Mesendoderm (in vitro differentiated cells): ENCODE results near the gene LITAF.

ENCODE experiments used
- DNase-seq: peaks from one replicate; pipeline ENCODE4 v3.0.0; 2013
- H2AK5ac ChIP-seq: 2 replicates; pipeline ENCODE4 v1.6.1; 2013; ENCODE audit warnings: low read length, inconsistent platforms
- H2BK120ac ChIP-seq: 2 replicates; pipeline ENCODE4 v1.6.1; 2013; ENCODE audit warnings: low read depth, mild to moderate bottlenecking, low read length, moderate library complexity, mixed read lengths
- H2BK15ac ChIP-seq: replicated peaks from 2 replicates; pipeline ENCODE4 v1.6.1; 2013; ENCODE audit warnings: low read depth, mild to moderate bottlenecking, moderate library complexity
- H2BK5ac ChIP-seq: 2 replicates; pipeline ENCODE4 v1.6.1; 2013; ENCODE audit warnings: low read length, inconsistent platforms
- H3K18ac ChIP-seq: 2 replicates; pipeline ENCODE4 v1.6.1; 2013; ENCODE audit warnings: mild to moderate bottlenecking, low read length, mixed read lengths
- H3K23ac ChIP-seq: one replicate; pipeline ENCODE4 v1.6.1; 2013; ENCODE audit warnings: low read length
- H3K27ac ChIP-seq: 2 replicates; pipeline ENCODE4 v1.5.1; 2013; ENCODE audit warnings: low read depth, mild to moderate bottlenecking, inconsistent platforms, low read length, moderate library complexity
- H3K27me3 ChIP-seq: 2 replicates; pipeline ENCODE4 v1.6.1; 2013; ENCODE audit warnings: low read length, control low read depth, mild to moderate bottlenecking, inconsistent platforms; ENCODE audit not compliant: insufficient read depth, poor library complexity
- H3K36me3 ChIP-seq: 2 replicates; pipeline ENCODE4 v1.6.1; 2013; ENCODE audit warnings: low read length, inconsistent platforms; ENCODE audit not compliant: control insufficient read depth, insufficient read depth
- H3K4ac ChIP-seq: one replicate; pipeline ENCODE4 v1.6.1; 2013; ENCODE audit warnings: low read depth, mild to moderate bottlenecking, low read length, moderate library complexity
- H3K4me1 ChIP-seq: 2 replicates; pipeline ENCODE4 v1.6.1; 2013; ENCODE audit warnings: low read depth, low read length, inconsistent platforms; ENCODE audit not compliant: control insufficient read depth
- H3K4me2 ChIP-seq: 2 replicates; pipeline ENCODE4 v1.6.1; 2013; ENCODE audit warnings: low read length
- H3K4me3 ChIP-seq: 2 replicates; pipeline ENCODE4 v1.5.1; 2013; ENCODE audit warnings: mild to moderate bottlenecking, low read length
- H3K56ac ChIP-seq: one replicate; pipeline ENCODE4 v1.6.1; 2013; ENCODE audit warnings: low read length
- H3K79me1 ChIP-seq: 2 replicates; pipeline ENCODE4 v1.6.1; 2013; ENCODE audit warnings: low read length, inconsistent platforms
- H3K79me2 ChIP-seq: 2 replicates; pipeline ENCODE4 v1.6.1; 2013; ENCODE audit warnings: mild to moderate bottlenecking, low read length; ENCODE audit not compliant: control insufficient read depth, insufficient read depth
- H3K9ac ChIP-seq: 2 replicates; pipeline ENCODE4 v1.6.1; 2013; ENCODE audit warnings: low read length, inconsistent platforms
- H4K5ac ChIP-seq: one replicate; pipeline ENCODE4 v1.6.1; 2013; ENCODE audit warnings: low read length
- H4K8ac ChIP-seq: one replicate; pipeline ENCODE4 v1.6.1; 2013; ENCODE audit warnings: low read depth, mild to moderate bottlenecking, control low read depth, low read length, moderate library complexity
- WGBS: extraction: QIAGEN DNeasy Blood & Tissue Kit; methylation state at CpG from one replicate; pipeline ENCODE4 v1.1.7; 2013; ENCODE audit warnings: low lambda C conversion rate, missing lambda C conversion rate; ENCODE audit not compliant: insufficient coverage; ENCODE audit errors: extremely low coverage; 5-methylcytosine and 5-hydroxymethylcytosine counted together

LITAF gene

GRCh38 chr16:11586378-11586855 is 302 bp downstream of the LITAF start:
- H3K9ac ChIP-seq, result peak overlapping the region; percentile 74
- no peak overlapping the region for H4K5ac ChIP-seq
- peaks cover 9% of the 10 kb centered on the region for H3K79me1 ChIP-seq
- H3K18ac ChIP-seq, result peak overlapping the region; percentile 31
- H3K79me2 ChIP-seq, result peaks cover 7% of the 10 kb centered on the region
- peak overlapping the region; percentile 84 for H3K4ac ChIP-seq
- no peaks in the 10 kb centered on the region for H3K27me3 ChIP-seq
- H2BK5ac ChIP-seq, result no peak overlapping the region
- peak overlapping the region; percentile 49 for H3K4me2 ChIP-seq
- no peak overlapping the region for H2AK5ac ChIP-seq
- WGBS, result no CpG with 5 or more reads among the region's 48 CpGs
- peak overlapping the region; percentile 94 for H3K56ac ChIP-seq
- H3K4me1 ChIP-seq, result peaks cover 7% of the 10 kb centered on the region
- peak overlapping the region; percentile 6 for H2BK120ac ChIP-seq
- DNase-seq, result no peak
- peak overlapping the region; percentile 31 for H3K27ac ChIP-seq
- H2BK15ac ChIP-seq, result no peak overlapping the region
- no peaks in the 10 kb centered on the region for H3K36me3 ChIP-seq
- peak overlapping the region; percentile 16 for H4K8ac ChIP-seq
- H3K23ac ChIP-seq, result no peak overlapping the region
- H3K4me3 ChIP-seq, result peak overlapping the region; percentile 33

GRCh38 chr16:11585460-11586377 is 1.0 kb downstream of the LITAF start:
- Histone ChIP-seq H2BK5ac (no peak overlapping the region), H3K23ac (peak overlapping the region; percentile 73), H4K5ac (no peak overlapping the region), H3K79me2 (peaks cover 9% of the 10 kb centered on the region), H4K8ac (no peak overlapping the region), H3K27me3 (no peaks in the 10 kb centered on the region), H3K9ac (peak overlapping the region; percentile 74), H3K4ac (no peak overlapping the region), H2BK15ac (no peak overlapping the region), H2AK5ac (peak overlapping the region; percentile 33), H3K4me1 (peaks cover 7% of the 10 kb centered on the region), H3K27ac (no peak overlapping the region), H3K56ac (peak overlapping the region; percentile 94), H3K18ac (peak overlapping the region; percentile 31), H3K79me1 (peaks cover 10% of the 10 kb centered on the region), H3K4me3 (peak overlapping the region; percentile 33), H3K36me3 (no peaks in the 10 kb centered on the region), H3K4me2 (peak overlapping the region; percentile 49), H2BK120ac (no peak overlapping the region)
- peak; percentile 39 for DNase-seq
- no CpG with 5 or more reads among the region's 29 CpGs for WGBS

- peaks cover 7% of the 10 kb centered on the region for H3K4me1 ChIP-seq
- no peak overlapping the region for H3K56ac ChIP-seq
- no peak overlapping the region for H3K27ac ChIP-seq
- H3K18ac ChIP-seq, result no peak overlapping the region
- no peaks in the 10 kb centered on the region for H3K27me3 ChIP-seq
- no peak overlapping the region for H2BK120ac ChIP-seq
- no peak overlapping the region for H2AK5ac ChIP-seq
- no peak overlapping the region for H4K5ac ChIP-seq
- H3K4me2 ChIP-seq, result no peak overlapping the region
- no peak overlapping the region for H3K4ac ChIP-seq
- H3K9ac ChIP-seq, result no peak overlapping the region
- no peak overlapping the region for H3K23ac ChIP-seq
- DNase-seq, result no peak
- no peak overlapping the region for H4K8ac ChIP-seq
- H2BK5ac ChIP-seq, result no peak overlapping the region
- peaks cover 9% of the 10 kb centered on the region for H3K79me2 ChIP-seq
- H2BK15ac ChIP-seq, result no peak overlapping the region
- no peaks in the 10 kb centered on the region for H3K36me3 ChIP-seq
- H3K79me1 ChIP-seq, result peaks cover 10% of the 10 kb centered on the region
- WGBS, result no CpG with 5 or more reads among the region's 7 CpGs
- H3K4me3 ChIP-seq, result no peak overlapping the region
Observed at GRCh38 chr16:11583889-11584565, 2.7 kb downstream of the LITAF start.

GRCh38 chr16:11583166-11583565 is 3.6 kb downstream of the LITAF start:
- no peak for DNase-seq
- Histone ChIP-seq H3K4me2 (no peak overlapping the region), H2BK15ac (no peak overlapping the region), H3K79me1 (peaks cover 10% of the 10 kb centered on the region), H3K4me3 (no peak overlapping the region), H4K8ac (no peak overlapping the region), H4K5ac (no peak overlapping the region), H3K27ac (no peak overlapping the region), H2BK5ac (no peak overlapping the region), H3K79me2 (peaks cover 9% of the 10 kb centered on the region), H3K9ac (peak overlapping the region; percentile 8), H2BK120ac (no peak overlapping the region), H3K4ac (no peak overlapping the region), H3K36me3 (no peaks in the 10 kb centered on the region), H2AK5ac (no peak overlapping the region), H3K56ac (no peak overlapping the region), H3K27me3 (no peaks in the 10 kb centered on the region), H3K18ac (no peak overlapping the region), H3K4me1 (peaks cover 7% of the 10 kb centered on the region), H3K23ac (no peak overlapping the region)
- WGBS, result no CpG with 5 or more reads among the region's 7 CpGs

GRCh38 chr16:11582157-11582814 is 4.4 kb downstream of the LITAF start:
- no peak overlapping the region for H4K8ac ChIP-seq
- H3K18ac ChIP-seq, result no peak overlapping the region
- peaks cover 9% of the 10 kb centered on the region for H3K79me2 ChIP-seq
- DNase-seq, result no peak
- H3K9ac ChIP-seq, result no peak overlapping the region
- no peak overlapping the region for H2AK5ac ChIP-seq
- H3K4me1 ChIP-seq, result peaks cover 5% of the 10 kb centered on the region
- H3K4ac ChIP-seq, result no peak overlapping the region
- no peak overlapping the region for H3K23ac ChIP-seq
- H4K5ac ChIP-seq, result no peak overlapping the region
- no peak overlapping the region for H3K4me2 ChIP-seq
- no CpG with 5 or more reads among the region's 7 CpGs for WGBS
- no peak overlapping the region for H2BK120ac ChIP-seq
- no peak overlapping the region for H2BK5ac ChIP-seq
- no peak overlapping the region for H2BK15ac ChIP-seq
- H3K4me3 ChIP-seq, result no peak overlapping the region
- no peak overlapping the region for H3K27ac ChIP-seq
- H3K56ac ChIP-seq, result no peak overlapping the region
- H3K79me1 ChIP-seq, result peaks cover 10% of the 10 kb centered on the region
- H3K27me3 ChIP-seq, result no peaks in the 10 kb centered on the region
- H3K36me3 ChIP-seq, result no peaks in the 10 kb centered on the region
